Aorta (tissue), 5 donors: ENCODE results near the gene MCL1. TPM values are rescaled to one million over a fixed set of nuclear protein-coding genes. Genes with fewer than 3 reads are reported as not detected.
A peak's percentile ranks its signal among the peaks of the same experiment; 100 is the strongest.

ENCODE experiments used
- ATAC-seq: fragments of 200-7000 bp; cut with Tn5 transposase; one replicate; pipeline ENCODE4 v1.9.1; 2022; ENCODE audit warnings: moderate library complexity; ENCODE audit not compliant: low FRiP score
- DNase-seq, 2 donors: peaks; one replicate each; pipeline ENCODE4 v3.0.0-alpha.2; 2020
- H3K27ac ChIP-seq, 2 donors: one replicate each; pipeline ENCODE4 v1.5.1; 2013; ENCODE audit warnings: low read length in 2 of 2, mild to moderate bottlenecking in 2 of 2, moderate library complexity in 2 of 2, control low read depth in 1 of 2, inconsistent platforms in 1 of 2, low read depth in 1 of 2
- H3K27me3 ChIP-seq, 2 donors: one replicate each; pipeline ENCODE4 v1.6.1; 2013; ENCODE audit warnings: control low read depth in 1 of 2, low read length in 1 of 2, mild to moderate bottlenecking in 1 of 2, moderate library complexity in 1 of 2; ENCODE audit not compliant: insufficient read depth in 2 of 2, control insufficient read depth in 1 of 2
- H3K36me3 ChIP-seq, 2 donors: one replicate each; pipeline ENCODE4 v1.6.1; 2013; ENCODE audit warnings: control low read depth in 1 of 2, low read length in 1 of 2, mild to moderate bottlenecking in 1 of 2; ENCODE audit not compliant: insufficient read depth in 2 of 2, control insufficient read depth in 1 of 2
- H3K4me1 ChIP-seq, 2 donors: one replicate each; pipeline ENCODE4 v1.6.1; 2013; ENCODE audit warnings: low read length in 2 of 2, control low read depth in 1 of 2, mild to moderate bottlenecking in 1 of 2, moderate library complexity in 1 of 2; ENCODE audit not compliant: insufficient read depth in 2 of 2, control insufficient read depth in 1 of 2
- H3K4me3 ChIP-seq, 2 donors: one replicate each; pipeline ENCODE4 v1.5.1; 2013; ENCODE audit warnings: low read length in 2 of 2, control low read depth in 1 of 2, mild to moderate bottlenecking in 1 of 2
- H3K9me3 ChIP-seq: one replicate; pipeline ENCODE4 v1.6.1; 2013; ENCODE audit warnings: mild to moderate bottlenecking, low read length; ENCODE audit not compliant: control insufficient read depth
- WGBS, 2 donors: extraction: QIAGEN DNeasy Blood & Tissue Kit; methylation state at CpG; one replicate each; pipeline ENCODE4 v1.1.7; 2013; 5-methylcytosine and 5-hydroxymethylcytosine counted together
- intact Hi-C, 2 donors: fragments of 100-400 bp; cut with DNase I; formaldehyde crosslinking; loops; one replicate each; pipeline versions ENCODE4 v1.14.2 to v1.15.0; 2022
- polyA plus RNA-seq, 2 donors: library from polyadenylated mRNA; stranded (reverse); fragments of 200-250 nt; gene quantifications; one replicate each; pipeline ENCODE4 v1.2.3, GENCODE V29; 2013
- total RNA-seq, 2 donors: library from RNA; stranded (reverse); fragmentation: NEBNext Ultra II Directional; extraction: Animal tissue kit (Norgen Biotek cat#: 25700); gene quantifications; one replicate each; pipeline ENCODE4 v1.2.1, GENCODE V29; 2021
- donor health status: healthy with polysubstance abuse.
- donor health status: Bipolar disorder and iron deficiency.
- donor health status: DM: no; HTN: no; CAD: no.
- donor health status: DM: no; HTN: no; CAD: no.
- donor health status: DM: yes; HTN: yes; CAD: no.

MCL1 gene
- total and polyA plus RNA-seq, 4 donors = 146 to 533 (median 223) TPM

DNA sequence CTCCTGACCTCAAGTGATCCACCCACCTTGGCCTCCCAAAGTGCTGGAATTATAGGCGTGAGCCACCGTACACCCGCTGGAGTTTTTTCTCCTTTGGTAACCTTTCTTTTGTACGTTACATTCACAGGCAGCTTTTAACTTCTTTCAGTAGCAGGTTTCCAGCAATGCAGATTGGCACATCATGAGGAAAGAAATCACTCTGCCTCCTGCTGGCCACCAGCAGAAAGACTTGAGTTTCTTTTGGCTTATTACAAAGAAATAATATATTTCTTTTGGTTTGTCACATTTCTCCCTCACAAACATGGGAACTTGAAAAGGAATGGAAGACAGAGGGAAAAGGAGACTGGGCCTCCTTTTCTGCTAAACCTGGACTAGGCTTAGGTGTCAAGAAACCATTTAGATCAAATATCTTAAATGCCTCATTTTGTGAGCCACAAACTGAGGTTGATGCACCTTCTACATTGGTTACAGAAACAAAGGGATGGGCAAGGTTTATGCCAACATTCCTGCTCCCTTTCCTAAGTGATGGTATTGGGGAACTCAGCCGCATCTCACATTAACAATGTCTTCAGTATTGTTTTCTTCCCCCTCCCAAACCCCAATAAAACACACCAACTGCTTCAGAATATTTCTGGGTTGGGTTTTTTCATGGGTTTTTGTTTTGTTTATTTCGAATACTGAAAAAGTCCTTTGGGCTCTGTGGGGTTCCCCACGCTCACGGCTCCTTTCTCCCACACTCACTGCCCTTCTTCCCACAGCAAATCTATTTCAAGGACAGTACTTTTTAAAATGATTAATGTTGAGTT lies 42.3 kb upstream of the MCL1 start:
- peaks cover 0 to 5% of the 10 kb centered on the region in 2 donors for H3K36me3 ChIP-seq
- H3K27me3 ChIP-seq = no peaks in the 10 kb centered on the region
- WGBS, 2 donors = 35 to 37% methylated on average over 8 of the region's 8 CpGs
- peak in 1 of 2 donors; percentile 72 for DNase-seq
- H3K27ac ChIP-seq = peak overlapping the region in 1 of 2 donors; percentile 33
- H3K4me1 ChIP-seq = peaks cover 0 to 13% of the 10 kb centered on the region in 2 donors
- no peak overlapping the region for H3K4me3 ChIP-seq
- intact Hi-C loops = loop anchor here (2.0 to 10.0 kb wide), 3 partner anchors 45 to 157 kb away; no protein-coding TSS in a partner anchor
- ATAC-seq = peak; percentile 68
- H3K9me3 ChIP-seq = no peaks in the 10 kb centered on the region

GRCh38 chr1:150620919-150621318 lies 41.5 kb upstream of the MCL1 start:
- DNase-seq (no peak), ATAC-seq (no peak)
- Histone ChIP-seq H3K4me1 (peaks cover 0 to 13% of the 10 kb centered on the region in 2 donors), H3K36me3 (peaks cover 0 to 5% of the 10 kb centered on the region in 2 donors), H3K4me3 (no peak overlapping the region), H3K9me3 (no peaks in the 10 kb centered on the region), H3K27ac (peak overlapping the region in 1 of 2 donors; percentile 28), H3K27me3 (no peaks in the 10 kb centered on the region)
- WGBS, 2 donors = 91 to 94% methylated on average over 2 of the region's 2 CpGs
- intact Hi-C loops = loop anchor here (2.0 to 10.0 kb wide), 3 partner anchors 44 to 156 kb away; no protein-coding TSS in a partner anchor

- intact Hi-C loops = loop anchor here (2.0 to 10.0 kb wide), 3 partner anchors 43 to 155 kb away; no protein-coding TSS in a partner anchor
- Histone ChIP-seq H3K27ac (peak overlapping the region; percentile 17 to 36), H3K9me3 (no peaks in the 10 kb centered on the region), H3K27me3 (no peaks in the 10 kb centered on the region), H3K36me3 (peaks cover 0 to 5% of the 10 kb centered on the region in 2 donors), H3K4me1 (peaks cover 0 to 13% of the 10 kb centered on the region in 2 donors), H3K4me3 (no peak overlapping the region)
- DNase-seq (no peak), ATAC-seq (peak; percentile 64)
- WGBS, 2 donors = 4% methylated on average over 4 of the region's 4 CpGs
Measured at GRCh38 chr1:150619576-150620509, 40.4 kb upstream of the MCL1 start.

- intact Hi-C loops = loop anchor here in 1 of 2 donors (10.0 kb wide), 1 partner anchor 151 kb away; no protein-coding TSS in a partner anchor
- no peaks in the 10 kb centered on the region for H3K27me3 ChIP-seq
- WGBS, 2 donors = 90 to 91% methylated on average over 12 of the region's 12 CpGs
- H3K4me3 ChIP-seq = no peak overlapping the region
- H3K27ac ChIP-seq = no peak overlapping the region
- H3K36me3 ChIP-seq = no peaks in the 10 kb centered on the region
- H3K4me1 ChIP-seq = peaks cover 2 to 14% of the 10 kb centered on the region in 2 donors
- ATAC-seq = no peak
- no peaks in the 10 kb centered on the region for H3K9me3 ChIP-seq
- no peak for DNase-seq
Measured at GRCh38 chr1:150615346-150616201, 36.2 kb upstream of the MCL1 start.

- Histone ChIP-seq H3K9me3 (no peaks in the 10 kb centered on the region), H3K27me3 (no peaks in the 10 kb centered on the region), H3K4me1 (peaks cover 2 to 9% of the 10 kb centered on the region in 2 donors), H3K36me3 (no peaks in the 10 kb centered on the region), H3K27ac (peak overlapping the region; percentile 43 to 75), H3K4me3 (no peak overlapping the region)
- intact Hi-C loops = loop anchor here (2.0 to 10.0 kb wide), 2 partner anchors 34 to 148 kb away; partner anchors contain the start of gene MCL1 (in 2 of the 2)
- 29 to 30% methylated on average over 12 of the region's 12 CpGs for WGBS, 2 donors
- DNase-seq (no peak), ATAC-seq (peak; percentile 72)
Measured at GRCh38 chr1:150613061-150613920, 33.9 kb upstream of the MCL1 start.

- no peak overlapping the region for H3K4me3 ChIP-seq
- H3K9me3 ChIP-seq = no peaks in the 10 kb centered on the region
- H3K4me1 ChIP-seq = peaks cover 2 to 9% of the 10 kb centered on the region in 2 donors
- ATAC-seq = no peak
- no peaks in the 10 kb centered on the region for H3K36me3 ChIP-seq
- peak overlapping the region; percentile 60 to 82 for H3K27ac ChIP-seq
- no peak for DNase-seq
- intact Hi-C loops = loop anchor here (2.0 to 10.0 kb wide), 2 partner anchors 33 to 147 kb away; partner anchors contain the start of gene MCL1 (in 2 of the 2)
- WGBS, 2 donors = 97 to 98% methylated on average over 3 of the region's 3 CpGs
- no peaks in the 10 kb centered on the region for H3K27me3 ChIP-seq
Measured at GRCh38 chr1:150612014-150612345, 32.6 kb upstream of the MCL1 start.

DNA sequence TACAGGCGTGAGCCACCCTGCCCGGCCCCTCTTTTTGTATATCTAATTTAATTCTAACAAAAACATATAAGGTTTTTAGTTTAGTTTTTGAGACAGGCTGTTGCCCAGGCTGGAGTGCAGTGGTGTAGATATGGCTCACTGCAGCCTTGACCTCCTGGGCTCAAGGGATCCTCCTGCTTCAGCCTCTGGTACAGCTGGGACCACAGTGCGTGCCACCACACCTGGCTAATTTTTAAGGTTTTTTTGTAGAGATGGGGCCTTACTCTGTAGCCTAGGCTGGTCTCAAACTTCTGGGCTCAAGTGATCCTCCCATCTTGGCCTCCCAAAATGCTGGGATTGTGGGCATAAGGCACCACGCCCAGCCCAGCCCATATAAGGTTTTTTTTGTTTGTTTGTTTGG lies 31.2 kb upstream of the MCL1 start:
- intact Hi-C loops = loop anchor here in 1 of 2 donors (10.0 kb wide), 1 partner anchor 146 kb away; no protein-coding TSS in a partner anchor
- peaks cover 2 to 9% of the 10 kb centered on the region in 2 donors for H3K4me1 ChIP-seq

More for the DNA sequence above, 31.2 kb upstream of the MCL1 start:
- Histone ChIP-seq H3K27me3 (no peaks in the 10 kb centered on the region), H3K36me3 (no peaks in the 10 kb centered on the region), H3K27ac (peak overlapping the region; percentile 60 to 76), H3K9me3 (no peaks in the 10 kb centered on the region), H3K4me3 (no peak overlapping the region)
- ATAC-seq (no peak), DNase-seq (no peak)
- 96 to 97% methylated on average over 4 of the region's 4 CpGs for WGBS, 2 donors
